K562 (cell line): ENCODE measurements around the gene ZNF718. TPM values are rescaled to one million over a fixed set of nuclear protein-coding genes. Genes with fewer than 3 reads are reported as not detected.

Experiments used
- ATAC-seq: fragments of 200-7000 bp; cut with Tn5 transposase; 3 replicates; pipeline ENCODE4 v1.9.1; 2020; ENCODE audit warnings: moderate library complexity
- BruUV-seq: library from RNA; stranded (reverse); fragments of 400-500 nt; replicated peaks from 2 replicates; lab custom pipeline; 2021; lab: Mats Ljungman, UMichigan
- CTCF ChIA-PET: fragments of 300-600 bp; formaldehyde crosslinking; extraction: SDS; loops from one replicate; lab custom pipeline; 2021; ENCODE audit warnings: low intra/inter-chr PET ratio; lab: Yijun Ruan, JAX
- POLR2A ChIA-PET: fragments of 300-600, 350-650 bp; sonication (Branson Sonifier 250); formaldehyde crosslinking; extraction: SDS; loops from one replicate; lab custom pipeline; 2021; ENCODE audit warnings: antibody characterized with exemption, inconsistent platforms; lab: Yijun Ruan, JAX
- DNase-seq, 4 experiments: peaks; one replicate each; pipeline versions ENCODE4 v3.0.0 to v3.0.0-alpha.2; 2011 to 2018; ENCODE audit warnings: low spot score in 3 of 4, mixed read lengths in 3 of 4; ENCODE audit errors: extremely low read depth in 1 of 4
- FAIRE-seq: peaks from 2 replicates; lab custom pipeline; 2011; peaks lifted over from hg19 to GRCh38; lab: Jason Lieb, UNC
- H2AFZ ChIP-seq: 2 replicates; pipeline ENCODE4 v1.6.0; 2011; ENCODE audit warnings: low read depth, low read length, control low read depth, inconsistent platforms
- H3K27ac ChIP-seq: fragments of 200-600 bp; 3 replicates; pipeline ENCODE4 v1.8.0; 2011; ENCODE audit warnings: low read depth, mild to moderate bottlenecking, control low read depth, inconsistent platforms, low read length, moderate library complexity, mixed read lengths; ENCODE audit errors: extremely low read depth
- H3K27me3 ChIP-seq, 2 experiments: fragments of 300-600 bp in 1 of 2; 2 replicates in 1 of 2; 3 replicates in 1 of 2; pipeline versions ENCODE4 v1.6.0 to v1.8.0; 2011; ENCODE audit warnings: inconsistent platforms in 2 of 2, low read length in 2 of 2, mild to moderate bottlenecking in 1 of 2, mixed read lengths in 1 of 2, moderate library complexity in 1 of 2; ENCODE audit not compliant: control insufficient read depth in 2 of 2, insufficient read depth in 2 of 2
- H3K36me3 ChIP-seq: fragments of 300-600 bp; 3 replicates; pipeline ENCODE4 v1.8.0; 2011; ENCODE audit warnings: mild to moderate bottlenecking, low read length, inconsistent platforms; ENCODE audit not compliant: control insufficient read depth, insufficient read depth
- H3K4me1 ChIP-seq, 2 experiments: fragments of 200-600 bp in 1 of 2; replicated peaks in 1 of 2; 2 replicates in 1 of 2; 3 replicates in 1 of 2; pipeline versions ENCODE4 v1.5.1 to v1.8.0; 2011; ENCODE audit warnings: inconsistent platforms in 2 of 2, low read length in 2 of 2, mild to moderate bottlenecking in 1 of 2, mixed read lengths in 1 of 2, moderate library complexity in 1 of 2; ENCODE audit not compliant: control insufficient read depth in 2 of 2, insufficient read depth in 2 of 2
- H3K4me2 ChIP-seq: 2 replicates; pipeline ENCODE4 v1.6.1; 2011; ENCODE audit warnings: low read length, control low read depth, inconsistent platforms, mixed read lengths; ENCODE audit not compliant: insufficient read depth
- H3K4me3 ChIP-seq: fragments of 200-600 bp; sonication (generic), shearing (Covaris generic); 2 replicates; pipeline ENCODE4 v1.5.1; 2016; ENCODE audit warnings: control low read depth, inconsistent platforms
- H3K79me2 ChIP-seq: fragments of 200-600 bp; 3 replicates; pipeline ENCODE4 v1.8.0; 2011; ENCODE audit warnings: low read length, inconsistent platforms; ENCODE audit not compliant: control insufficient read depth, insufficient read depth
- H3K9ac ChIP-seq, 2 experiments: 2 replicates each; pipeline versions ENCODE4 v1.6.0 to v1.6.1; 2011; ENCODE audit warnings: low read depth in 2 of 2, low read length in 2 of 2, control low read depth in 1 of 2, inconsistent platforms in 1 of 2, mild to moderate bottlenecking in 1 of 2, mixed read lengths in 1 of 2; ENCODE audit not compliant: insufficient read depth in 1 of 2
- H3K9me1 ChIP-seq: one replicate; pipeline ENCODE4 v1.6.0; 2011; ENCODE audit warnings: inconsistent platforms, mild to moderate bottlenecking, low read length, moderate library complexity; ENCODE audit not compliant: control insufficient read depth, insufficient read depth
- H3K9me3 ChIP-seq: replicated peaks from 2 replicates; pipeline ENCODE4 v1.5.1; 2011; ENCODE audit warnings: low read depth, low read length, inconsistent platforms; ENCODE audit not compliant: control insufficient read depth, insufficient read depth
- H4K20me1 ChIP-seq: replicated peaks from 2 replicates; pipeline ENCODE4 v1.6.1; 2011; ENCODE audit warnings: low read length, inconsistent platforms, mixed read lengths; ENCODE audit not compliant: control insufficient read depth, insufficient read depth
- ELK3 ChIP-seq: fragments of 450-650 bp; formaldehyde crosslinking; IDR thresholded peaks from 2 replicates; pipeline ENCODE4 v1.4.0; 2020; ENCODE audit warnings: mild to moderate bottlenecking
- NR3C1 ChIP-seq: sonication (generic); formaldehyde crosslinking; IDR thresholded peaks from 2 replicates; pipeline ENCODE4 v1.8.1; 2022; ENCODE audit warnings: missing genetic modification reagents
- PML ChIP-seq: IDR thresholded peaks from 2 replicates; pipeline ENCODE4 v1.6.1; 2012; ENCODE audit warnings: low read length, inconsistent platforms
- RREB1 ChIP-seq: fragments of 250-450 bp; sonication (Bioruptor Pico); IDR thresholded peaks from 2 replicates; pipeline ENCODE4 v1.4.0; 2020
- SPI1 ChIP-seq: IDR thresholded peaks from 2 replicates; pipeline ENCODE4 v1.6.1; 2011; ENCODE audit warnings: low read depth, low read length, control low read depth, borderline replicate concordance
- SRF ChIP-seq, 2 experiments: fragments of 250-450, 450-650 bp in 1 of 2; sonication (Bioruptor Pico) in 1 of 2; sonication (generic) in 1 of 2; formaldehyde crosslinking; IDR thresholded peaks; 2 replicates each; pipeline versions ENCODE4 v1.5.0 to v1.5.1; 2020 to 2022; ENCODE audit warnings: mild to moderate bottlenecking in 1 of 2, missing genetic modification reagents in 1 of 2
- SRSF1 ChIP-seq: fragments of 200-400 bp; formaldehyde crosslinking; IDR thresholded peaks from 2 replicates; pipeline ENCODE4 v1.6.1; 2017; ENCODE audit warnings: mild to moderate bottlenecking, low read depth, low read length, moderate library complexity
- VEZF1 ChIP-seq: fragments of 200-800 bp; sonication (Bioruptor generic); IDR thresholded peaks from 2 replicates; pipeline ENCODE4 v1.6.1; 2017; ENCODE audit warnings: missing genetic modification characterization, missing compliant biosample characterization
- ZC3H11A ChIP-seq: IDR thresholded peaks from 2 replicates; pipeline ENCODE4 v1.6.1; 2012; ENCODE audit warnings: low read depth, low read length, improper control_type of control experiment
- WGBS: fragments of 100-300 bp; shearing (Covaris generic); methylation state at CpG from one replicate; pipeline ENCODE4 v1.1.6; 2016; ENCODE audit warnings: low coverage, mixed read lengths; ENCODE audit not compliant: insufficient coverage; ENCODE audit errors: missing lambda C conversion rate; 5-methylcytosine and 5-hydroxymethylcytosine counted together
- in situ Hi-C: fragments of 300-500 bp; cut with MboI; formaldehyde crosslinking; loops from 4 replicates; pipeline ENCODE4 v1.15.0; 2018; ENCODE audit warnings: inconsistent platforms, mixed read lengths
- intact Hi-C: fragments of 100-400 bp; cut with micrococcal nuclease; formaldehyde crosslinking; loops from 2 replicates; pipeline ENCODE4 v1.14.2; 2022
- polyA plus RNA-seq, 8 experiments: library from polyadenylated mRNA; depleted of rRNA in 4 of 8; stranded (reverse) in 5 of 8; unstranded in 3 of 8; fragments of >200 nt; fragmentation: Nextera tagmentation in 2 of 8; fragmentation: Illumina TruSeq in 1 of 8; extraction: Ambion mirVana in 2 of 8; extraction: Trizol in 1 of 8; gene quantifications; 2 replicates each; pipeline versions ENCODE4 v1.2.1 to v1.2.3, GENCODE V29; 2011 to 2014; ENCODE audit warnings: inconsistent platforms in 1 of 8, missing spikeins in 1 of 8
- total RNA-seq, 7 experiments: library from RNA; depleted of rRNA in 6 of 7; stranded (reverse); fragments of >200 nt in 6 of 7; fragmentation: Illumina TruSeq in 2 of 7; extraction: Trizol in 2 of 7; gene quantifications; 2 replicates each; pipeline versions ENCODE4 v1.2.1 to v1.2.3, GENCODE V29; 2011 to 2021; ENCODE audit warnings: low replicate concordance in 1 of 7

Gene ZNF718
- total and polyA plus RNA-seq, 9 of the 15 experiments (the other 6 are each of a cell fraction or from before 2014, with no cell fraction given), result 1.00 to 5.3 (median 2.7) TPM

- no peak for TF ChIP-seq ZC3H11A
Measured at GRCh38 chr4:175986-176385, 51.7 kb downstream of the ZNF718 start (continued).

- H3K4me2 ChIP-seq, result no peak overlapping the region
- no peaks in the 10 kb centered on the region for H3K27me3 ChIP-seq
- FAIRE-seq, result no peak
- no peak overlapping the region for H3K27ac ChIP-seq
- no peaks in the 10 kb centered on the region for H3K36me3 ChIP-seq
- H3K9me3 ChIP-seq, result peaks cover 1% of the 10 kb centered on the region
- H2AFZ ChIP-seq, result no peak overlapping the region
- H4K20me1 ChIP-seq, result no peaks in the 10 kb centered on the region
- WGBS, result 0% methylated on average over 1 of the region's 1 CpG
- ChIA-PET POLR2A (interaction anchor here (0.6 kb wide), 1 partner anchor 841 kb away, joined by 3 read pairs; no protein-coding TSS in a partner anchor), CTCF (no interaction called here)
- H3K9ac ChIP-seq, result no peak overlapping the region
- BruUV-seq, result no TSS peak
- in situ Hi-C loops, result no loop called here
- no peaks in the 10 kb centered on the region for H3K9me1 ChIP-seq
- H3K4me3 ChIP-seq, result no peak overlapping the region
- no peaks in the 10 kb centered on the region for H3K79me2 ChIP-seq
- no peak for ATAC-seq
- no peaks in the 10 kb centered on the region for H3K4me1 ChIP-seq
- no peak for DNase-seq
- TF ChIP-seq RREB1 (no peak), SRSF1 (no peak), SRF (CRISPR knock-in tag; IDR thresholded peaks at IDR 0.05) (no peak), VEZF1 (CRISPR knock-in tag) (no peak), ELK3 (CRISPR knock-in tag) (no peak), NR3C1 (CRISPR knock-in tag) (no peak), SPI1 (no peak), PML (no peak)
- intact Hi-C loops, result no loop called here
Measured at GRCh38 chr4:176995-177394, 52.7 kb downstream of the ZNF718 start.
